HG03575 (cell line): ENCODE results near the gene B3GALT4.
"Not testable (repeated sequence)": the region's sequence is repeated elsewhere in the genome, so short reads cannot be mapped to it uniquely, and the experiment has no call there.

Experiments
- ATAC-seq: cut with Tn5 transposase; IDR thresholded peaks from one replicate; pipeline ENCODE4 v1.9.1; 2021; ENCODE audit not compliant: unreplicated experiment, insufficient number of reproducible peaks, low FRiP score; ENCODE audit errors: extremely low read depth

The B3GALT4 gene, protein sequence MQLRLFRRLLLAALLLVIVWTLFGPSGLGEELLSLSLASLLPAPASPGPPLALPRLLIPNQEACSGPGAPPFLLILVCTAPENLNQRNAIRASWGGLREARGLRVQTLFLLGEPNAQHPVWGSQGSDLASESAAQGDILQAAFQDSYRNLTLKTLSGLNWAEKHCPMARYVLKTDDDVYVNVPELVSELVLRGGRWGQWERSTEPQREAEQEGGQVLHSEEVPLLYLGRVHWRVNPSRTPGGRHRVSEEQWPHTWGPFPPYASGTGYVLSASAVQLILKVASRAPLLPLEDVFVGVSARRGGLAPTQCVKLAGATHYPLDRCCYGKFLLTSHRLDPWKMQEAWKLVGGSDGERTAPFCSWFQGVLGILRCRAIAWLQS

DNA sequence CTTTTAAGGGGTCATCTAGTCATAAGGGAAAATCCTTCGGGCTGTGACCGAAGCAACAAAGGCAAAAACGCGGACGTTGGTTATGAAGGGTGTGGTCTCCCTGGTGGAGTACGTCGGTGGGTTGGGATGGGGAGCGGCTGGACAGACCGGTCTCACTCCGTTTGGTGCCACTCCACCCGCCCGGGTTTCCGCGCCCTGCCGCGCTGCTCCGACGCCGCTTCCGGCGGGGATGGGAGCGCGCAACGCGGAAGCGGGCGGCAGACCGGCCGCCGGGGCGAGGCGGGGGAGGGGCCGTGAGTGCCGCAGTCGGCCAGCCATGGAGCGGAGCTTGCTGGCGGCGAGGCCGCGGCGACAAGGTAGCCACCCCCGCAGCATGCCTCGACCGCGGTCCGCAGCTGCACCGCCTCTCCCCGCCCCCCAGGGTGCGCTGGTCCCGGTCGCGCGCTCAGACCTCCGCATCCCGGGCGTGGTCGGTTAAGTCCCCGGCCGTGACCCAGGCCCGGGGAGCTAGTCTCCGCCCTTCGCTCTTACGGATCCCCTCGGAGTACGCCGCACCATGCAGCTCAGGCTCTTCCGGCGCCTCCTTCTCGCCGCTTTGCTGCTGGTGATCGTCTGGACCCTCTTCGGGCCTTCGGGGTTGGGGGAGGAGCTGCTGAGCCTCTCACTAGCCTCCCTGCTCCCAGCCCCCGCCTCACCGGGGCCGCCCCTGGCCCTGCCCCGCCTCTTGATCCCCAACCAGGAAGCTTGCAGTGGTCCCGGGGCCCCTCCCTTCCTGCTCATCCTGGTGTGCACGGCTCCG lies at the start of gene B3GALT4:
TSS of gene B3GALT4 (plus strand) at position 260 of the 799 bp plus-strand sequence. CDS start at position 557, 297 bp downstream.
- no peak for ATAC-seq

DNA sequence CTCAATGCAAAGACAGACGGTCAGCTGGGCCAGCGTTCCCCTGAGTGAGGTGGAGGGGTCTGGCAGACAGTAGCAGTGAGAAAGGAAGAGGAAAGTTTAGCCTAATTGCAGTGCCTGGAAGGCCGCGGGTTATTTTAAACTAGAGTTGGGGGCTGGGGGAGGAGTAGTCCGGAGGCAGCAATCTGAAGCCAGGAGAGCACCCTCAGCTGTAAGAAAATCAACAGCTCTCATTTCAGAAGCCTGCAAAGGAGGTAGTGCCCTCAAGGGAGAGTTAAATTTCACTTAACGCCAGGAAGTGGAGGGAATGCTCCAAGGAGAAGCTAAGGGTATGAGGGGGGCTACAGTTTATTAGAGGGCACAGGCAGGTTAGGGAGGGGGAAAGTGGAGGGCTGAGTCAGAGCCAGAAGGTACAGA lies 41.7 kb upstream of the B3GALT4 start:
- ATAC-seq: no peak

DNA sequence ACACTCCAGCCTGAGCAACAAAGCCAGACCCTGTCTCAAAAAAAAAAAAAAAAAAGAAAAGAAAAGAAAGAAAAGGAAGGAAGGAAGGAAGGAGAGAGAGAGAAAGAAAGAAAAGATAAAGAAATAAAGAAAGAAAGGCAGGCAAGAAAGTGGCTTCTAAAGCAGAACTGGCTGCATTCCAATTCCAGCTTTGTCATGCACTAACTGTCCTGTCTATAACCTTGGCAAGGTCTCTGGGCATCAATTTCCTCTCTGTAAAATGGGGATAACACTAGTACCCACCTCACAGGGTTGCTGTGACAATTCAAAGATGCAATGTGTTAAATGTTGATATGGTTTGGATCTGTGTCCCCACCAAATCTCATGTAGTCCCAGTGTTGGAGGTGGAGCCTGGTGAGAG lies 40.6 kb upstream of the B3GALT4 start:
- no peak for ATAC-seq

DNA sequence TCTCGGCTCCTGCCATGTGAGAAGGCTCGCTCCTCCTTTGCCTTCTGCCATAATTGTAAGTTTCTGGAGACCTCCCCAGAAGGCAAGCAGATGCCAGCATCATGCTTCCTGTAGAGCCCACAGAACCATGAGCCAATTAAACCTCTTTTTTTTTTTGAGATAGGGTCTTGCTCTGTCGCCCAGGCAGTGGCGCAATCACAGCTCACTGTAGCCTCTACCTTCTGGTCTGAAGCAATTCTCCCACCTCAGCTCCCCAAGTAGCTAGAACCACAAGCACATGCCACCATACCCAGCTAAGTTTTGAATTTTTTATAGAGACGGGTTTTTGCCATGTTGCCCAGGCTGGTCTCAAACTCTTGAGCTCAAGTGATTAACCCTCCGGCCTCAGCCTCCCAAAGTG lies 40.1 kb upstream of the B3GALT4 start:
- no peak for ATAC-seq

DNA sequence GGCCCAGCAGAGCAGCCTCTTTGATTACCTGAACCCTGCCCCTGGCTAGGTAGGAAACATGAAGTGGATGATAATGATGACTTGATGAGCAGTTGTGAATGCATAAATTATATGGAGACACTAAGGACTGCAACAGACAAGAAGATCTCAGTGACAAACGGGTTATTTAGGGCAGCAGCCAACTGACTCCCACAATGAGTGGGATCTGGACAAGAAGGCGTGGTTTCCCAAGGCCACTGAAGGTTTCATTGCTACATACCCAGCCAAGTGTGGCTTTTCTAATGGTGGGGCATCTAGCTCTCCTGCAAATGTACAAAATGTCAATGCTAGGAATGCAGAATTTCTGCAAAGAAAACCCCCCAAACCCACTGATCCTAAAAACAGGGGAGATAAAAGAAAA lies 39.2 kb upstream of the B3GALT4 start:
- ATAC-seq: no peak

DNA sequence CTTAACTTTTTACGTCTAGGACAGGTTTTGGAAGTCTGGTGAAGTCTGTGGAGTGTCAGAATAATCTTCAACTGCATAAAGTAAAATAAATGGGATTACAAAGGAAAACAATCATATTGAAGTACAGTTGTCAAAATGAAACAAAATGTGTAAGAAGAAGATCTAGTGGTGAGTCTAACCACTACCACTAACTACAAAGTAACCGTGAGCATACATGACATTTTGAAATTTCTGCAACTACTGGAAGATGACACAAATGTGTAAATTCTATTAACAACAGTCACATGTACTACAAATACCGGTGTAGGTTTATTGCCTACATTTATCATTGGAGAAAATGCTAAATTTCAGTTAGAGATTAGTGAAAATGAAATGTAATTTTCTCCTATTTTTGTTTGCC lies 35.0 kb upstream of the B3GALT4 start:
- ATAC-seq: no peak

DNA sequence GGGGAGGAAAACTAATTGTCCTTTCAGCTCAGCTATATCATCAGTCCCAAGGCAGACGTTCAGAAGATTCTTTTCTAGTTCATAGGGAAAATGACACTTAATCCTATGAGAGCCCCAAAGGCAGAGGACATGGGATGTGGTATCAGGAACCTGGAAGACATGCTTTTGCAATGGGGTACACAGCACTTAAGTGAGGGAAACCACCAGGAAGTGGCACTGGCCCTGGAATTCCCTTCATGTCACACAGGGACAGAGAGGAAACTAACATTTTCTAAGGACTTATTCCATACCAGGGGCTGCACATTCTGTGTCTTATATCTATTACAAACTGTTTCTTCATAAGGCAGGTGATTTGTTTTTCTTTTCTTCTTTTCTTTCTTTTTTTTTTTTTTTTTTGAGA lies 33.4 kb upstream of the B3GALT4 start:
- no peak for ATAC-seq

DNA sequence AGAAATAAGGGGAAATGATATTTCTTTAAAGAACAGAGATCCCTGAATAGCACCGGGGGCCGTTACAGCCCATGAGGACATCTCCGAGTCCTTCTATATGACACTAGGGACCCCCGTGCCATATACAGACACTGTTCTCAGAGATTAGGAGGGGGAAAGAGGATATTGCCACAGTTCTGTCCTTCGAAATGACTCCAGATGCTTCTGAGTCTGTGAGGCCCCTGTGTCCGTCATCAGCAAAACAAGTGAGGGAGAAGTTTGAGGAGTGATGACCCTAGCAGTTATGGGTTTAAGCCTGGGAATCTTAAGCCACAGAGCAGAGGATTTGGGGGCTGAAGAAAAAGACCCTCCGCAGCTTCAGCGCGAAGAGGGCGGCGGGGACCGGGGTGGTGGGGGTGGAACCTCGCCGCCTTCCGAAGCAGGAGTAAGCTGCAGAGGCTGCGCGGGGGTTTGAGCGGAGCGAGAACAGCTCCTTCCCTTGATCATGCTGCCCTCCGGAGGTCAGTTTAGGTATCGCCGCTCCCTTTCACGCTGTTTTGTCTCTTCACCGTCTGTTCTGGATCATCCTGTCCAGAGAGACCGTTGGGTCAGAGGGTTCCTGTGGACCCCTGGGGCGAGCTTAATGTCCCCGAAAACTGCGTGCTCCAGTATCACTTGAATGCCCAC lies 28.8 kb upstream of the B3GALT4 start:
- no peak for ATAC-seq

DNA sequence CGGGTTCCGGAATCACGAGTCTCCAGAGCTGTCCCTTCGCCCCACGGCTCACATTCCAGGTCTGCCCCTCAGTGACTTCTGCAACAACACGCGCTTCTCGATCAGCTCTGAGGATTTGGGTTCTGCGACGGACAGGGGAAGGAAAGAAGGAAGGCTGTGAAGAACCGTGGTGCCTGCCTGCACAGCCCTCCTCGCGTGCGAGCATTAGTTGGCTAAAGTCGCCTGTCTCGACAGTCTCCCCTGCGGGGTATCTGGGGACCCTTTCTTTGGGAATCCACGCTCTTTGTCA lies 28.3 kb upstream of the B3GALT4 start:
- no peak for ATAC-seq

DNA sequence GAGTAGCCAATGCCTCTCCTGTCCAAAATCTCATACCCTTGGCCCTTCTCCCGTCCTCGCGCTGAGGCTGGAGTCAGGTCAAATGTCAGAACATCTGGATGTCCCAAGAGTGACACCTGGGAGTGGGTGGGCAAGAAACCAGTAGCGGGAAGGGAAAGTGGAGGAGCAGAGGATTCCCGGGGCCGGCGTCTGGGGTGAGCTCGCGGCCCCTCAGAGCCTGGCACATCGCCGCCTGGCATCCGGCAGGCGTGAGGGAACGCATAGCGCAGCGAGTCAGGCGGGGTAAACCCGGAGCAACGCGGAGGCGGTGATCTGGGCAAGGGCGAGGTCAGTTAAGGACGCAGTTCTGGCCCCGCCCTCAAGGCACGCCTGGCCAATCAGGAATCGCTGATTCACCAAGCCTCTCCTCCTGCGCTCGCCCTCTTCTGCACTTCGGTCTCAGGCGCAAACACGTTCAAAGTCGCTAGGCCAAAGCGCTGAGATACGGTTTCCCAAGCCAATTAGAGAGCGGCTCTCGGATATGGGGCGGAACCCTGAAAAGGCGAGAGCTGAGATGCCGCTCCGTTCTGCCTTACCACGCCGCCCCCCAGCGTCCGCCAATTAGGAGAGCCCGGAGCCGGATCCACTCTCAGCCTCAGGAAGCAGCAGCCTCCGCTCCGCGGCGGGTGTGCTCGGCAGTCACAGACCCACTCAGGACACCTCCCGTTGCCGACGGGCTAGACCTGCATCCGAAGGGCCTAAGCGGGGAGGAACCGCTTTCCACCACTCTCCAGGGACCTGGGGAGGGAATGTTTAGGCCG lies 27.8 kb upstream of the B3GALT4 start:
- ATAC-seq: peak; percentile 37

DNA sequence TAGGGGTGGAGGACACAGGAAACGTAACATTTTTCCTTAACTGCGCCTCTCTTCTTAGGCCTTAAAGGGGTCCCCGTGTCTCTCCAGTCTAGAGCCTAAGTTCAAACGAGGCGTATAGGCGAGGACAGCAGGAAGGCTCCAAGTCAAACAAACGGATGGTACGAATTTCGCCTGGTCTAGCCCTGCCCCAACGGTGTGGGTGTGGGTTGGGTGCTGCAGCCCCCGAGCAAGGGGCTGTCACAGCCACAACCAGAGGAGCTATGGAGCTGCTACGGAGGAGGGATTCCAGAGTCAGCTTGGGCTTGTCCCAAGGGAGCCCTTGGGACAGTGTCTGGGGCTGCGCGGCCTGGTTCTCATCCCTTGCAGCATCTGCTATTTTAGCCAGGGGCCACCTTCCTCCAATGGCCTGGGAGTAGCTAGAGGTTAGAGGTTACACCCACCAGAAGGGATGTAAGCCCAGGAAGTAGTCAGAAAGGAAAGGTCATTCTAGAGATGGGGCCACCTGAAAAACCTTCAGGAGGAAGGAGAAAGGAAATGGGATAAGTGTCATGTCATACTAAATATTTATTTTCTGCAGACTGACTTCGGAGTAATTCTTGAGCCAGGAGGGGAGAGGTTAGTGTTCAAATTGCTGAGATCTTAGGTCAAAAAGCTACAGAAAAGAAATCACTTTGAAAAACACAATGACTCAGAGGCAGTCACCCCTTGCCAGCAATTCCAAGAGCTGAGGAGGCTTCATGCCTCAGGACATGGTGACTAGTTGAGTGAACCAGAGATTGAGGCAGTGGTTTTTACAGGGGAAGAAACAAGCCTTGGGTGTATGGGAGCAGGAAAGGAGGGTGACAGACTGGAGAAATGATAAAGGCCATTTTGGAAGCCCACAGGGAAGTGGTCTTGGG lies 26.9 kb upstream of the B3GALT4 start:
- no peak for ATAC-seq

DNA sequence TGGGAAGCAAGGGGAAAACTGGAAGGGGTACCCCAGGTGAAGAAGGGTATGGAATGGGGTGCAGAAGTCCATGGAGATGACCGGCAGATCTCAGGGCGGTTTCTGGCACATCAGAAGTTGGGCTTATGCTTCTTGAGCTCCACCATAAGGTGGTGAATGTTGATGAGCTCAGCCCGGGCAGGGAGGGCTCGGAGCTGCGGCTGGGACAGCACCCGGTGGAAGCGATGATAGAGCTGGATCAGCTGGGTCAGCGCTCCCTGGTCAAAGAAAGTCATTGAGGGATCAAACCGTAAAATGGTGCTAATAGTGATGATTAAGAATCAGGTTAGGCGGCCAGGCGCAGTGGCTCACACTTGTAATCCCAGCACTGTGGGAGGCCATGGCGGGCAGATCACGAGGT lies 26.2 kb upstream of the B3GALT4 start:
- no peak for ATAC-seq

DNA sequence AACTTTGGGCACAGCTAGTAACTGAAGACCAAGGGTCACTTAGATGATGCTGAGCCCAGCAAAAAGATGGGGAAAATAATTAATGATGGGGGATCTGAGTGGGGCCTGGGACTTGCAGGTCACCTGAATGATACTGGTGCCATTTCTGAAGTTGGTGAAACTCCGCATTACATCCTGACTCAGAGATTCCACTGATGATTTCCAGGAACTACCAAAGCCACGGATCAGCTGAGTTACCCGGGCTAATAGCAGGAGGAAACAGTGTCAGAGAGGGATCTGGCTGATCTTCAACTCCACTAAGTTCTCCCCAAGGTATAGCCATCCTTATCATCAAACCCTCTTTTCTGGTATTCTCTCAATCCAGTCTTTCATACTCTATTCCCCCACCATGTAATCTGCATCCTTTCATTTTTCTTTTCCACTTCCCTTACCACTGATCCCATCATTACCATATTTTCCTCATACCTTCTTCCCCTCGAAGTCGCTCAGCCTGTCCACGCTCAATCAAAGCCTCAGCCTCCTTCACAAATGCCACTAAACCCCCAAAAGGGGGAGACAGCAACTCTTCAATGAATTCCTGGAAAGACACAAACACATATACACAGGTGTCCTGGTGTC lies 25.4 kb upstream of the B3GALT4 start:
- ATAC-seq: no peak

DNA sequence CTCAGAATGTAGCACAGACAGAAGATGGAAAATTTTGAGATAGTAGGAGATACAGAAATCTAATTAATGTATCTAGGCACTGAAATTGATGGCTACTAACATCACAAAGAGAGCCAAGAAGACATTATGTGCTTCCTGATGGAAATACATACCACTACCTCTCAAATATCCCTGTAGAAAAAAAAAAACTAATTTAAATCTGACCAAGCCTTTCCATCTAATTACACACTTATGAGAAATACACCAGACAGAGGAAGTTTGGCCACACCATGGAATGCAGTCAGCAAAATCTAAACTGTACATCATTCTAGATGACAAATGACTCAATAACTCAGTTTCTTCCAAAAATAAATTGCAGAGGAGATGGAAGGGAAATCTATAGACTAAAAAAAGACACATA lies 24.2 kb upstream of the B3GALT4 start:
- no peak for ATAC-seq

DNA sequence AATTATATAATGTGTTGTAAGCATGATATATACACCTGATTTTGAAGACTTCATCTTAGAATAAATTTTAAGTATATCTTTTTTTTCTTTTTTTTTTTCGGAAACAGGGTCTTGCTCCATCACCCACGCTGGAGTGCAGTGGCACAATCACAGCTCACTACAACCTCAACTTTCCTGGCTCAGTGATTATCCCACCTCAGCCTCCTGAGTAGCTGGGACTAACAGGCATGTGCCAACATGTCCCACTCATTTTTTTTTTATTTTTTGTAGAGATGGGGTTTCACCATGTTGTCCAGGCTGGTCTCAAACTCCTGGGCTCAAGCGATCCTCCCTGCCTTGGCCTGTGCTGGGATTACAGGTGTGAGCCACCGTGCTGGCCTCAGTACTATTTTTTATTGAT lies 22.3 kb upstream of the B3GALT4 start:
- no peak for ATAC-seq

DNA sequence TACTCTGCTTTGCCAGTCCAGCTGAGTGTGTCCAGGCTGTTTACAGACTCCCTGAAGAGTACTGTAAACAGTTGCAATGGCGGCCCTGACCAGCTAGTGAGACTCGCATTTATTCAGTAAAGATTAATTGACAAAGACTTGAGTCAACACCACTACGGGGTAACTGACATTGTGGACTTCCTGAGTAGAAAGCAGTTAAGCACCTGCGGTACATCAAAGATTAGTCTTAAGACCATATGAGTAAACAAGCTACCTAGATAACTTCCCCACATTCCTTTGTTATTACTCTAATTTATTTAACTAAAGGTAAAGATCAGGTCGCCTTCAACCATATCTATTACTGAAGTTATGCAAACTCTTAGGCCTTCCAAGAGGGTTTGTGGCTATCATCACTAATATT lies 17.9 kb upstream of the B3GALT4 start:
- no peak for ATAC-seq

DNA sequence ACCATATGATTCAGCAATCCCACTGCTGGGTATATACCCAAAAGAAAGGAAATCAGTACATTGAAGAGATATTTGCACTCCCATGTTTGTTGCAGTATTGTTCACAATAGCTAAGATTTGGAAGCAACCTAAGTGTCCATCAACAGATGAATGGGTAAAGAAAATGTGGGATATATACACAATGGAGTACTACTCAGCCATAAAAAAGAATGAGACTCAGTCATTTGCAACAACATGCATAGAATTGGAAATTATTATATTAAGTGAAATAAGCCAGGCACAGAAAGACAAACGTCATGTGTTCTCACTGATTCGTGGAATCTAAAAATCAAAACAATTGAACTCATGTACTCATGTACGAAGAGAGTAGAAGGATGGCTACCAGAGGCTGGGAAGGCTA lies 14.4 kb upstream of the B3GALT4 start:
- ATAC-seq: not testable (repeated sequence)

DNA sequence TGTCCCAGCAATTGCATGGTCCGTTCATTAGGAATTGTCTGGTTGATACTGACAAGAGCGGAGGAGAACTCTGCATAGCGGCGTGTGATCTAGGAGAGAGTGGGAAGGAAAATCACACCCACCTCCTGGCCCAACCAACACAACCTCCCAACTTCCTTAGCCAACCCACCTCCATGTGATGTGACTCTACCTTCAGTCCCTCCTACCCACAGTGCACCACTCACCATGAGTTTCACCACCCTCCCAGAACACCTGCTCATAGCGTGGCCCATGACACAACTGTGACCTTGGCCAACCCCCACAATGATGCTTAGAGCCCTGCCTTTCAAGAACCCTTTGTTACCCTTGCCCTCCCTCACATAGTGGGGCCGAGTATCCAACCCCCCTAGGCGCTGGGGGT lies 12.9 kb upstream of the B3GALT4 start:
- ATAC-seq: no peak
